Nucleus accumbens (tissue), 56 donors: ENCODE data around the gene EXOSC2.
"Not testable (repeated sequence)": the region's sequence is repeated elsewhere in the genome, so short reads cannot be mapped to it uniquely, and the experiment has no call there.

Experiments
- DNase-seq, 56 donors: peaks; one replicate each; lab custom pipeline; 2025; lab: John Stamatoyannopoulos, UW

Gene EXOSC2

GRCh38 chr9:130666393-130667119 is 27.0 kb upstream of the EXOSC2 start:
- DNase-seq: no peak

GRCh38 chr9:130667120-130667435 is 26.5 kb upstream of the EXOSC2 start:
- DNase-seq: no peak

DNA sequence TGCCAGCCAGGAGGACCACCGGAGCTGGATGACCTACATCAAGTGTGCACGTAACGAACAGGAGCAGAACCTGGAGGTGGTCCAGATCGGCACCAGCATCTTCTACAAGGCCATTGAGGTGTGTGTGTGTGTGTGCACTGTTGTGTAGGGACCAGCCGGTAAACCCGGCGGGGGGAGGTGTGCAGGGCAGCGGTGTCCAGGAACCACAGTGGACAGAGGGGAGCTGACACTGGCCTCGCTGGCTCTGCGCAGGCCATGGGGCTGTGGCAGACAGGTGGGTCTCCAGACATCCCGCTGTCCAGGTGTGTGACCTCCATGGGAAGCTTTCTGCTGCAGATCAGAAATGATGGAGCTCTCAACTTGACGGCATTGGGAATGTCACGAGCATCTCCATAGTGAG is 25.4 kb upstream of the EXOSC2 start:
- no peak for DNase-seq

- DNase-seq: no peak
These were observed 24.9 kb upstream of the EXOSC2 start for GRCh38 chr9:130668659-130669058.

DNA sequence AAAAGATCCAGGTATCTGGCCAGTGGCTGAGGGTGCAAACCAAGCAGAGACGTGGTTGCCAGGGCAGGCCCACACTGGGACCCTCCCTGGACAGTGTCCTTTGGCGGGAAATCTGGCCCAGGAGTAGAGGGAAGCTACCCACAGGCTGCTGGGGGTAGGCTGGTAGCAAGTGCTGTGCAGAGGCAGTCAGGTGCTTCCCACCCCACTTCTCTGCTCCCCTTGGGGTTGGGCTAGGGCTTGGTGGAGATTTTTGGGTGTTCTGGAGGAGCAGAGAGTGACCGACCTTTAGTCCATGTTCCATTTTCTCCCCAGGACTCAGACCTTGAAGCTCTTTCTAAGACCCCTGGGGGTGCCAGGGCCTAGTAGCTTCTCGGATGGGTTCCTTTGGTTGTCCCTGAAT is 23.6 kb upstream of the EXOSC2 start:
- DNase-seq: no peak

DNA sequence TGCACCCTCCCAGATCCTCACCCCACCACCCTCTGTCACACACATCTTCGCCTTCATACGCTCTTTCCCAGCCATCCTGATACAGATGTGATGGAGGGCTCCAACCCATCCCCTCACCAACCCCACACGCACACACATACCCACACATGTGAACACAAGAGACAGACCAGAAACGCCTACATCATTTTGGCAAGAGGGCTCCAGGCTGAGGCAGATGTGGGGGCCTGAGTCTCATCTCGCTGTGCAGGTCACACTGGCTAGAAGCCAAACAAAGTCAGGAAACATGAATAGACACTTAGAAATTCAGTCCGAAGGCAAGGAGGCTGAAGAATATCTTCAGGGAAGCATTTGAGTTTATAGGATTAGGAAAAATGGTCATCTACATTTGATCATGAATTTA is 22.9 kb upstream of the EXOSC2 start:
- no peak for DNase-seq

- DNase-seq: no peak
These were observed 21.1 kb upstream of the EXOSC2 start for GRCh38 chr9:130672466-130672865.

DNA sequence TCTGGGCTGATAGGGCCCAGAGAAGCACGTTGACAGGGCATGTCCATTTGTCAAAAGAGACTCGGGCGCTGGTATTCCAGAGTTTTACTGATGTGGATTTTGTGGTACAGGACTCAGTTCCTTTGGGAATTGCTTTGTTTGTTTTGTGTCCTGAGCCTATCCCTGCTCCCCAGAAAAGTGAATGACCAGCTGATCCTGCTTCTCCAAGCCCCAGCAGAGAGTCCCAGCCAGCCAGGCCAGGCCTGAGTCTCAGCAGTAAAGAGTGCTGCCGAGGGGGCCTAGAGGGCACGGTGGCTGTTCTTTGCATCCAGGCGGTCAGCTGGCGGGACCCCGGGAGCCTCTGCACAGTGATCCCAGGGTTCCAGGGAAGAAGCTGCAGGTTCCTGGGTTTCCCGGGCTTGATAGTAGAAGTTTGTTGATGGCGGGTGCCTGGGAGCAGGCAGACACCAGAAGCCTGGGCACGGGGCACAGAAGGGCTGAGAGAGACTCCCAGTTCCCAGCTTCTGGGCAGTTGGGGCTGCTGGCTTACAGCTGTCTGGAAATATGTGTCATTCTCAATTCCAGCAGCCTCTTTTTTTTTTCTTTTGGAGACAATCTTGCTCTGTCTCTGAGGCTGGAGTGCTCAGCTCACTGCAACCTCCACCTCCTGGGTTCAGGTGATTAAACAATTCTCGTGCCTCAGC is 20.5 kb upstream of the EXOSC2 start:
- DNase-seq: no peak

GRCh38 chr9:130675396-130675795 is 18.2 kb upstream of the EXOSC2 start:
- DNase-seq: no peak

GRCh38 chr9:130677252-130677651 is 16.3 kb upstream of the EXOSC2 start:
- no peak for DNase-seq

GRCh38 chr9:130680836-130681768 is 12.5 kb upstream of the EXOSC2 start:
- DNase-seq: peak in 42 of 56 donors; percentile 3 to 85 (median 50)

- peak in 18 of 56 donors; percentile 6 to 56 (median 28) for DNase-seq
These were observed 11.7 kb upstream of the EXOSC2 start for GRCh38 chr9:130681769-130682420.

- peak in 50 of 56 donors; percentile 5 to 88 (median 52) for DNase-seq
These were observed 11.0 kb upstream of the EXOSC2 start for GRCh38 chr9:130682421-130683121.

DNA sequence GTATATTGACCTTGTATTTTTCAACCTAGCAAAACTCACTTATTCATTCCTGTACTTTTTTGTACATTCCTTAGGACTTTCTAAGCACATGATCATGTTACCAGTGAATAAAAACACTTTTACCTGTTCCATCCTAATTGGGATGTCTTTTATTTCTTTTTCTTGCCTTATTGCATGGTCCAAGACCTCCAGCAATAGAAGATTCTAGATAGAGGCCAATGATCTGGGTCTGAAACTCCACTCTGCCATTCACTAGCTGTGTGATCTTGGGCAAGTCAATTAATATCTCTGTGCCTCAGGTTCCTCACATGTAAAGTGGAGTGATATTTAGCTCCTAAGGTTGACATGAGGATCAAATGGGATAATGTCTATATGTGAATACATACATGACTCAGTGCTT is 8.5 kb upstream of the EXOSC2 start:
- DNase-seq: no peak

GRCh38 chr9:130685945-130686344 is 7.6 kb upstream of the EXOSC2 start:
- not testable (repeated sequence) for DNase-seq

DNA sequence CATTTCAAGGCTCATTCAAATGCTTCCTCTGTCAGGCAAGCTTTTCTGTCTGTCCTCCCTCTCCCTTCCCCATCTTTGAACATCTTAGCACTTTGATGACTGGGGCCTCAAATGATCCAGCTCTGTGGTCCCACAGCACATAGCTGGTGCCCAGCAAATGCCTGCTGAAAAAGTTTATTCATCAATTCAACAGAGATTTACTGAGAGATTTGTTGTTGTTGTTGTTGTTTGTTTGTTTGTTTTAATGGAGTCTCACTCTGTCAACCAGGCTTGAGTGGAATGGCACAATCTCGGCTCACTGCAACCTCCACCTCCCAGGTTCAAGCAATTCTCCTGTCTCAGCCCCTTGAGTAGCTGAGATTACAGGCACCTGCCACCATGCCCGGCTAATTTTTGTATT is 6.0 kb upstream of the EXOSC2 start:
- no peak for DNase-seq

GRCh38 chr9:130688072-130688471 is 5.5 kb upstream of the EXOSC2 start:
- DNase-seq: no peak

DNA sequence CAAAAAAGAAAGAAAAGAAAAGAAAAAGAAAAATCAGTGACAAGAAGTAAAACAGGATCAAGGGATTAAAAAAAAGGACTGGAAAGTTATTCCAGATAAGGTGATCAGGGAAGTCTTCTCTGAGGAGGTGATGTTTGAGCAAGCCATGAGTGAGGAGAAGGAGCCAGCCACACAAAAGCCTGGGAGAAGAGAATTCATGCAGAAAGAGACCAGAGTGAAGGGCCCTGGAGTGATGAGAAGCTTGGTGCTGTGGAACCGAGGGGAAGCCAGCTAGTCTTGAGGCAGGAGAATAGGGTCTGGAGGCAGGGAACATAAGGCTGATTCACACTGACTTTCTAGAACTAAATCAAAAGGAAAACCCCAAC is 4.0 kb upstream of the EXOSC2 start:
- DNase-seq: no peak

DNA sequence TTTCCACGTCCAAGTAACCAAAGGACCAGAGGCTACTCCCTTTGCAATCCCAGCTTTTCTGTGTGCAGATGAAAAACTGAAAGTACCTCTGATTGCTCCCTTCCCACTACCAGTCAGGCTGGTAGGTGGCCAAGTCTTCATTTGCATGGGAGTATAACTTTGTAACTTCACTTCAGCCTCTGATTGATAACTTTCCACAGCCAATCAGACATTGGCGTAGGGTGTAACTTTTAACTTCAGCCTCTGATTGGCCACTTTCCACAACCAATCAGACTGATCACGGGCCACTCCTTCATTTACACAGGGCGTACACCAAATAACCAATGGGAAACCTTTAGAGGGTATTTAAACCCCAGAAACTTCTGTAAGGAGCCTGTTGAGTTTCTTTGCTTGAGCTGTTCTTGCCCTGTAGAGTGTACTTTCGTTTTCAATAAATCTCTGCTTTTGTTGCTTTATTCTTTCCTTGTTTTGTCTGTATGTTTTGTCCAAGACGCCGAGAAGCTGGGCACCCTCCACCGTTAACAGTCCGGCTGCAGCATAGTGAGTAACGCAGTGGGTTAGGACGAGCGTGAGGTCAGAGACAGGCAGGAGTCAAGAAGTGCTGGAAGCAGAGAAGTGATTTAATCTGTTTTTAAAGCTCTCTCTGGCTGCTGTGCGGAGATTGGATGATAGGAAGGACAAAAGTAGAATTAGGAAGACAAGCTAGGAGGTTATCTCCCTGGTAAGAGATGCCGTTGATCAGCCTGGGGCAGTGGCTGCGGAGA is 3.5 kb upstream of the EXOSC2 start:
- DNase-seq: peak in 38 of 56 donors; percentile 3 to 74 (median 36)
